Measurements from ENCODE around the gene SLC9A3. TPM values are rescaled to one million over a fixed set of nuclear protein-coding genes. Genes with fewer than 3 reads are reported as not detected.

Gene SLC9A3
- total RNA-seq, 1 experiment from 2014 or later = 1.9 TPM

DNA sequence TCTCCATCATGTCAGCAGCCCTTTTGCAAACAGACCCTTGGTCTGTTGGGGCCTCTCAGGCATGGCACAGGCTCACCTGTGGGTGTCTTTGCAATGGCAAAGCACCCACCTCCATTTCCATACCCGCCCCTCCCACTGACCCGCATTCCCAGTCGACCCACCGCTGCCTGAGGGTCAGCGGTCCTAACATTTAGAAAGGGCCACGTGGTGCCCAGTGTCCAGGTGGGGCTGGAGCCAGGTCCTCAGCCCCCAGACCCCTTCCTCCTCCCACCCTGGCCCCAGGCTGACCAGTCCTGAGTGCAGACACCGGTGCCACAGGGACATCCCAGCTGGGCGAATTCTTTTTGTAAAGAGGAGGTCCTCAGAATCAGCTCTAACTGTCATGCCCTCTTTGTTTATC, 44.6 kb upstream of the SLC9A3 start:
- Histone ChIP-seq H3K4me1 (ENCODE audit: insufficient read depth, low read length, poor library complexity, severe bottlenecking) (no peaks in the 10 kb centered on the region), H3K36me3 (ENCODE audit: insufficient read depth, low read length, poor library complexity, severe bottlenecking) (no peaks in the 10 kb centered on the region), H3K27me3 (replicated peaks; ENCODE audit: insufficient read depth, low read depth, low read length, poor library complexity) (peaks cover 47% of the 10 kb centered on the region), H3K4me3 (ENCODE audit: low read depth, low read length, poor library complexity, severe bottlenecking) (no peak overlapping the region), H3K9me3 (ENCODE audit: low read depth, low read length, poor library complexity, severe bottlenecking) (peaks cover 6% of the 10 kb centered on the region), H3K27ac (ENCODE audit: low read depth, low read length, poor library complexity, severe bottlenecking) (no peak overlapping the region)
- TF ChIP-seq, protein P1, sequence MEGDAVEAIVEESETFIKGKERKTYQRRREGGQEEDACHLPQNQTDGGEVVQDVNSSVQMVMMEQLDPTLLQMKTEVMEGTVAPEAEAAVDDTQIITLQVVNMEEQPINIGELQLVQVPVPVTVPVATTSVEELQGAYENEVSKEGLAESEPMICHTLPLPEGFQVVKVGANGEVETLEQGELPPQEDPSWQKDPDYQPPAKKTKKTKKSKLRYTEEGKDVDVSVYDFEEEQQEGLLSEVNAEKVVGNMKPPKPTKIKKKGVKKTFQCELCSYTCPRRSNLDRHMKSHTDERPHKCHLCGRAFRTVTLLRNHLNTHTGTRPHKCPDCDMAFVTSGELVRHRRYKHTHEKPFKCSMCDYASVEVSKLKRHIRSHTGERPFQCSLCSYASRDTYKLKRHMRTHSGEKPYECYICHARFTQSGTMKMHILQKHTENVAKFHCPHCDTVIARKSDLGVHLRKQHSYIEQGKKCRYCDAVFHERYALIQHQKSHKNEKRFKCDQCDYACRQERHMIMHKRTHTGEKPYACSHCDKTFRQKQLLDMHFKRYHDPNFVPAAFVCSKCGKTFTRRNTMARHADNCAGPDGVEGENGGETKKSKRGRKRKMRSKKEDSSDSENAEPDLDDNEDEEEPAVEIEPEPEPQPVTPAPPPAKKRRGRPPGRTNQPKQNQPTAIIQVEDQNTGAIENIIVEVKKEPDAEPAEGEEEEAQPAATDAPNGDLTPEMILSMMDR (conservative IDR thresholded peaks at IDR 0.05; ENCODE audit: low read depth, low read length) = no peak
- TF ChIP-seq EZH2 (IDR thresholded peaks at IDR 0.05; ENCODE audit: borderline replicate concordance, low read depth, low read length, poor library complexity, severe bottlenecking) = no peak
- DNase-seq (ENCODE audit: low spot score) = no peak
- ChIA-PET CTCF (no interaction called here), POLR2A (ENCODE audit: low non-redundant PET) (no interaction called here)
- intact Hi-C loops (cut with micrococcal nuclease; ENCODE audit: unreplicated experiment) = no loop called here
- no TSS peak for BruUV-seq (replicated peaks)

DNA sequence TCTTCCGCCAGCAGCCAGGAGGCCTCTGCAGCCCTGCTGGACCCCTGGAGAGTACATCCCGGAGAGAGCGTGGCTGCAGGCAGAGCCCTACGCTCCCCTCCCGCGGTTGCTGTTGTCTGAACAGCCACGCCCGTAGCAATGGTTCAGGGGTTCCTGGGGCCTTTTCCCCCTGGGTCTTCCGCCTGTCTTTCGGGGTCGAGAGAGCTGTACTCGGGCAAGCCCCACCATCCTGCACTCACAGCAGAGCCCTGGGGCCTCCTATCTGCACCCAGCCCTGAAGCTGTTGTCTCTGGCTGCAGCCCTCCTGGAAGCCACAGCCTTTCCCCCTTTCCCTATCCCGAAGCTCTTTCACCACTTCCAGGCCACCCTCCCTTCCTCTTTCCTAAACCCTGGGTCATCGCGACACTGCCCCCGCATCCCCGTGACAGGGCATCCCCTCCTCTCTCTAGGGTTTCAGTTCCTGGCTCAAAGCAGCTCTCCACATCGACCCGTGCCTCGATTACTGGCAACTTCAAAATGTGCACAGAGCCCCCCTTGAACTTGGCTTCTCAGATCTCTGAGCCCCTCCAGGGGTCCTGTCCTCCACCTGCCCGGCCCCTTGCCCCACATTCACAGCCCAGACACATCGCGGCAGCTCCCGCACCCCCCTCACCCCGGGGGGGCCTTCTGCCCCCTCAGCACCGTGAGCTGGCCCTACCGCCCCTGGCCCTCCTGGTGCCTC, 44.0 kb upstream of the SLC9A3 start:
- Histone ChIP-seq H3K4me1 (ENCODE audit: insufficient read depth, low read length, poor library complexity, severe bottlenecking) (no peaks in the 10 kb centered on the region), H3K9me3 (ENCODE audit: low read depth, low read length, poor library complexity, severe bottlenecking) (peaks cover 6% of the 10 kb centered on the region), H3K27ac (ENCODE audit: low read depth, low read length, poor library complexity, severe bottlenecking) (no peak overlapping the region), H3K36me3 (ENCODE audit: insufficient read depth, low read length, poor library complexity, severe bottlenecking) (no peaks in the 10 kb centered on the region), H3K4me3 (ENCODE audit: low read depth, low read length, poor library complexity, severe bottlenecking) (no peak overlapping the region), H3K27me3 (replicated peaks; ENCODE audit: insufficient read depth, low read depth, low read length, poor library complexity) (peaks cover 43% of the 10 kb centered on the region)
- no peak for TF ChIP-seq EZH2 (IDR thresholded peaks at IDR 0.05; ENCODE audit: borderline replicate concordance, low read depth, low read length, poor library complexity, severe bottlenecking)
- TF ChIP-seq, protein P1 (conservative IDR thresholded peaks at IDR 0.05; ENCODE audit: low read depth, low read length) = no peak
- DNase-seq (ENCODE audit: low spot score) = no peak
- ChIA-PET CTCF (no interaction called here), POLR2A (ENCODE audit: low non-redundant PET) (no interaction called here)
- intact Hi-C loops (cut with micrococcal nuclease; ENCODE audit: unreplicated experiment) = no loop called here
- no TSS peak for BruUV-seq (replicated peaks)

DNA sequence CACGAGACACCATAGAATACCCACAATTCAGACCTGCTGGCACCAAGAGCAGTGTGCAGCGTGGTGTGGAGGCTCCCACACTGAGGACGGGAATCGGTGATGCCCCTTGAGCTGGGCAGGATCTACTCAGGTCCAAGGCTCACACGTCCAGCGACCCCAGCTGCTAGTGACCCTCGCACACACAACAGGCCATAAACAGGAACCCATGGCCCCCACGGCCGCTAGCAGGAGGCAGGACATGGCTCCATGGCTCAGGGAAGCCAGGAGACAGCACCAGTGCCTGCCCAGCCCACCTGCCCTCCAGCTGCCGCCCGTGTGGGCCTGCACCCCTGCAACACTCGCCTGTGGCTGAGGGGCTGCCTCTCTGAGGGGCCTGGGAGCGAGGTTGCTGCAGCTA, 43.4 kb upstream of the SLC9A3 start:
- H3K27me3 ChIP-seq (replicated peaks; ENCODE audit: insufficient read depth, low read depth, low read length, poor library complexity) = peaks cover 43% of the 10 kb centered on the region
- POLR2A ChIA-PET (ENCODE audit: low non-redundant PET) = interaction anchor here (0.7 kb wide), 1 partner anchor 44 kb away, joined by 12 read pairs; no protein-coding TSS in a partner anchor
- H3K36me3 ChIP-seq (ENCODE audit: insufficient read depth, low read length, poor library complexity, severe bottlenecking) = no peaks in the 10 kb centered on the region

More for the DNA sequence above, 43.4 kb upstream of the SLC9A3 start:
- Histone ChIP-seq H3K4me3 (ENCODE audit: low read depth, low read length, poor library complexity, severe bottlenecking) (no peak overlapping the region), H3K9me3 (ENCODE audit: low read depth, low read length, poor library complexity, severe bottlenecking) (peaks cover 6% of the 10 kb centered on the region), H3K4me1 (ENCODE audit: insufficient read depth, low read length, poor library complexity, severe bottlenecking) (no peaks in the 10 kb centered on the region), H3K27ac (ENCODE audit: low read depth, low read length, poor library complexity, severe bottlenecking) (no peak overlapping the region)
- no TSS peak for BruUV-seq (replicated peaks)
- TF ChIP-seq EZH2 (IDR thresholded peaks at IDR 0.05; ENCODE audit: borderline replicate concordance, low read depth, low read length, poor library complexity, severe bottlenecking) = no peak
- TF ChIP-seq, protein P1 (conservative IDR thresholded peaks at IDR 0.05; ENCODE audit: low read depth, low read length) = no peak
- no peak for DNase-seq (ENCODE audit: low spot score)
- CTCF ChIA-PET = no interaction called here
- intact Hi-C loops (cut with micrococcal nuclease; ENCODE audit: unreplicated experiment) = no loop called here

Measured in A673 (cell line).